ENCODE results near the gene UAP1. TPM values are rescaled to one million over a fixed set of nuclear protein-coding genes. Genes with fewer than 3 reads are reported as not detected.
A peak's percentile ranks its signal among the peaks of the same experiment; 100 is the strongest.
"Not testable (repeated sequence)": the region's sequence is repeated elsewhere in the genome, so short reads cannot be mapped to it uniquely, and the experiment has no call there.

Gene UAP1
- total RNA-seq, 1 donor from 2014 or later = 27.4 TPM

GRCh38 chr1:162599451-162599850 is 37.9 kb downstream of the UAP1 start:
- no peak for DNase-seq
- ATAC-seq (ENCODE audit: poor library complexity) = no peak
- intact Hi-C loops (cut with DNase I) = no loop called here

- DNase-seq; ATAC-seq (ENCODE audit: poor library complexity); intact Hi-C loops (cut with DNase I): not testable (repeated sequence)
Measured at GRCh38 chr1:162603117-162603516, 41.6 kb downstream of the UAP1 start.

DNA sequence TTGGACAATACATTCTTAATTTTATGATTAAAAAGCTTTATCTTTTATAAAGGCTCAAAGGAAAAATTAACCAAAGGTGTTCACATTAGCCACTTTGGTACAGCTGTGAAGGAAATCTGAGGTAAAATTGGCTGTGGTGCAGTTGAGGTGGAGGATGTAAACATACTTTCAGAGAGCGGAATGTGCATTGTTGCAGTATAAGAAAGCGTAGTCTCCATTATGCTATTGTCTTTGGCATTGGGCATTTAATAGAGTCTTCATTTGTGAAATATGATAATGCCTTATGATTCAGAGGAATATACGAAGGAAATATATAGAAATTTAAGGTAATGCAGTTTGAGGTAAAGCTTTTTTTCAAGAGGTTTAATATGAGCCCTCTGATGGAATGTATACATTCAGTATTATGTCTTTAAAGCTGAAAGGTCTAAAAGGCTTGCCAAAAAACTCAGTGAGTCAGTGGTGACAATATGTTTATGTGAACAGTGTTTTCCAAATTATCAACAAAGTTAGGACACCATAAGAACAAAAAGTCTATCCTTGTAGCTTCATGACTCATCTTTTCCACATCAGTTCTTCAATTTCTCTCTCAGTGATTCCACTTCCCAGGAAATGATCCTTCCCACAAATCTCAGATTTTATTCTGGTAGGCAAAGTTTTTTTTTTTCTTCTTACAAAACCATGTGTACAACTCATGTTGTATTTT is 43.9 kb downstream of the UAP1 start:
- DNase-seq (no peak), ATAC-seq (ENCODE audit: poor library complexity) (no peak)
- intact Hi-C loops (cut with DNase I) = no loop called here

DNA sequence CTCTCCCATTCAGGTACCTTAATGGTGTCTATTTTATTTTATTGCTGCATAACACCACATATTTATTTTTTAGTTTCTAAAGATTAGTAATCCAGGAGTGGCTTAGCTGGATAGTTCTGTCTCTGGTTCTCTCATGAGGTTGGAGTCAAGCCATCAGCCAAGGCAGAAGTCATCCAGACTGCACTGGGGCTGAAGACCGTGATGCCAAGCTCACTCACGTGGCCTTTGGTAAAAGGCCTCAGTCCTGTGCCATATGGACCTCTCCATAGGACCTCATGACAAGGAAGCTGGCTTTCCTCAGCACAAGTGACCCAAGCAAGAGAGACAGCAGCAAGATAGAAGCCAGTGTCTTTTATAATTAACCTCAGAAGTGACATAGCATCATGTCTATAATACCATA is 47.8 kb downstream of the UAP1 start:
- ATAC-seq (ENCODE audit: poor library complexity) = no peak
- intact Hi-C loops (cut with DNase I) = no loop called here
- DNase-seq = no peak

- DNase-seq = peak; percentile 66
- intact Hi-C loops (cut with DNase I) = loop anchor here (10.0 kb wide), 2 partner anchors 142 to 172 kb away; no protein-coding TSS in a partner anchor
Measured at GRCh38 chr1:162612606-162613400, 51.3 kb downstream of the UAP1 start.

GRCh38 chr1:162616848-162617247 is 55.3 kb downstream of the UAP1 start:
- ATAC-seq (ENCODE audit: poor library complexity) = no peak
- no peak for DNase-seq
- intact Hi-C loops (cut with DNase I) = loop anchor here (10.0 kb wide), 2 partner anchors 138 to 168 kb away; no protein-coding TSS in a partner anchor

More at GRCh38 chr1:162612606-162613400, 51.3 kb downstream of the UAP1 start:
- peak; percentile 76 for ATAC-seq (ENCODE audit: poor library complexity)

DNA sequence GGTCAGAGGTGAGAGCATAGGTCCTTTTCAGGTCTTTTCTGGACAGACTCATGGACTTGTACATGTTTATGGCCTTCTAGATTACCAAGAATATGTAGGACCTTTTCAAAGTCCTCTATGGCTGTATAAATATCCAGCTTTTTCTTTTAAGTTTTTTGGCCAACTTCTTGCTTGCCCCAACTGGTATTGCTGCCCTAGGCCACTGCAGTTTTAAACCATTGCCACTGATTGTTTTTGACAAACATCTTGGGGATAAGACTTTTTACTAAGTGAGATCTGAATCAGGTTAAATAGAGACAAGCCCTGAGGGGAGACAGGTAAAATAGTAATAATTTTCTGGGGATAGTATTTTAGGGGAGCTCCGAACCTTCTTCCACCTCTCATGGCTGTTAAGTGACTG is 56.0 kb downstream of the UAP1 start:
- no peak for ATAC-seq (ENCODE audit: poor library complexity)
- no peak for DNase-seq
- intact Hi-C loops (cut with DNase I) = loop anchor here (10.0 kb wide), 2 partner anchors 137 to 167 kb away; no protein-coding TSS in a partner anchor

GRCh38 chr1:162619076-162619475 is 57.6 kb downstream of the UAP1 start:
- DNase-seq = no peak
- ATAC-seq (ENCODE audit: poor library complexity) = no peak
- intact Hi-C loops (cut with DNase I) = loop anchor here (10.0 kb wide), 2 partner anchors 136 to 166 kb away; no protein-coding TSS in a partner anchor

- intact Hi-C loops (cut with DNase I) = no loop called here
- DNase-seq = no peak
- ATAC-seq (ENCODE audit: poor library complexity) = no peak
Measured at GRCh38 chr1:162621256-162621655, 59.7 kb downstream of the UAP1 start.

- intact Hi-C loops (cut with DNase I) = no loop called here
- DNase-seq (no peak), ATAC-seq (ENCODE audit: poor library complexity) (no peak)
Measured at GRCh38 chr1:162625679-162626078, 64.2 kb downstream of the UAP1 start.

DNA sequence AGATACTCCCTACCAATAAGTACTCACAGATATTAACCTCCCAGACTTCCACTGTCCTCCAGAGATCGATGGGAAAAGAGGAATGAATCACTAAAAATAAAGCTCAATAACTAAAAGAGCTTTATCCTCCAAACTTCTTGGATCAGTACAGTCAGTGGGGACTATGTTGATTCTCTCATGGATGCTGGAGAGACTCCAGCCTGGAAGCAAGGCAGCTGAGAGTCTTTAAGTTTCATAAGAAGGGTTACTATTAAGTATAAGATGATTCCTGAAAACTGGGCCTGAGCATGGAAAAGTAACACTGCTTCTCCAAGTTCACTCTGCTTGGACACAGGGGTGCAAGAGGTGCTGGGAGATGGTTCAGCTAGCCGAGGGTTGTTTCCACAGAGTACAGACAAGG is 64.6 kb downstream of the UAP1 start:
- ATAC-seq (ENCODE audit: poor library complexity) (peak; percentile 47), DNase-seq (no peak)
- intact Hi-C loops (cut with DNase I) = no loop called here

DNA sequence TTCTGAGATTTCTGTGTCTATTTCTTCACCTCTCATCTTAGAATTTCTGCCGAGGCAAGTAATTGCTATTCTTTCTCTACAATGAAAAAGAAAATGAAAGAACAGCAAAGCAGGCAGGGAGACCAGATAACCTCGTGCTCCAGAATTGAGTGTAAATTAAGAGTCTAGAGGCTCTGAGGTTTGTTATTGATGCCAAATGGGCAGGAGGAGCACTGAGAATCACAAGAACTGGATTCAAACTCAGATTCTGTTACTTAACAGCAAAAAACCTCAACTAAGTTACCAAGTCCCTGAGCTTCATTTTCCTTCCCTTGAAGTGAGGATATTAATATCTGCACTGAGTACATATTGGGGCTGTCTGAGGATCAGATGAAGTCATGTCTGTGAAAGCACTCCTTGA is 65.2 kb downstream of the UAP1 start:
- no peak for ATAC-seq (ENCODE audit: poor library complexity)
- intact Hi-C loops (cut with DNase I) = no loop called here
- no peak for DNase-seq

GRCh38 chr1:162627662-162628296 is 66.3 kb downstream of the UAP1 start:
- DNase-seq (no peak), ATAC-seq (ENCODE audit: poor library complexity) (no peak)
- intact Hi-C loops (cut with DNase I) = no loop called here

DNA sequence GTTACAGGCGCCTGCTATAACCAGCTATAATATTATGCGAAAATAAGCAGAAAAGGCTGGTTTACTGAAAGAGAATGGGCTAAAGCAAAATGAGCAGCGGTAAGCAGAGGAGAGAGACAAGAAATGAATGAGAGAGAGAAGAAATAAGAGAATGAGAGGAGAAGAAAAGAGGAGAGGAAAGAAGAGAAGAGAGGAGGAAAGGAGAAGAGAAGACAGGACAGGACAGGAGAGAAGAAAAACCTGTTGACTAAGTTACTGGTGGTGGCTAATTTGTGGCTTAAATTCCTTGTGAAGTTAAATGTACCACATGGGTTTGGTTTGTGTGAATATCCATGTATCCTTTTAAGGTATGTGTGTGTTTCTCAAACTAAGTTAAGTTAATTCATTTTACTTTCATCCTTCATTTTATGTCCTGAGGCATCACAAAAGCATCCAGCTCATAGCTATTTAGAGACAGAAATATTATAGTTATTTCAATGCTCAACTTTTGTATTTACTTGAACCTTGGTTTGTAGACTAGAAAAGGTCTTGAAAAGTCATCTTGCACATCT is 67.6 kb downstream of the UAP1 start:
- ATAC-seq (ENCODE audit: poor library complexity) (no peak), DNase-seq (no peak)
- intact Hi-C loops (cut with DNase I) = no loop called here

DNA sequence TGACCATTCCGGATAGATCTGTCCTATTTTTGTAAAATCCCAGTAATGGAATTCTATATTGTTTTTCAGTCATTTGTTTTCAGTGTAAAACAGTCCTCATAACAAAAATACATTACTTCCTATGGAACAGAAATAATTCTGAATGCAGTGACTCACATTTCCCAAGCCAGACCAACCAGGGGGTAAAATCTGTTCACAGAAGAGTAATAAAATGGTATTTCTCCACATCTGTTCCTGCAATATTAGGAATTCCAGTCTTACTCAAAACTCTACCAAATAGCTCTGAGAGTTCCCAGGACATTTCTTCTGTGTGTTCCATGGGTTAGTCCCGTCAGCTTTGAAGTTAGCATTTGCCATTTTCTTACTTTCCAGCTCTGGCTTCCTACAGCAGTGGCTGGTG is 68.1 kb downstream of the UAP1 start:
- intact Hi-C loops (cut with DNase I) = loop anchor here (5.0 kb wide), 1 partner anchor 63 kb away; no protein-coding TSS in a partner anchor
- no peak for DNase-seq
- no peak for ATAC-seq (ENCODE audit: poor library complexity)

DNA sequence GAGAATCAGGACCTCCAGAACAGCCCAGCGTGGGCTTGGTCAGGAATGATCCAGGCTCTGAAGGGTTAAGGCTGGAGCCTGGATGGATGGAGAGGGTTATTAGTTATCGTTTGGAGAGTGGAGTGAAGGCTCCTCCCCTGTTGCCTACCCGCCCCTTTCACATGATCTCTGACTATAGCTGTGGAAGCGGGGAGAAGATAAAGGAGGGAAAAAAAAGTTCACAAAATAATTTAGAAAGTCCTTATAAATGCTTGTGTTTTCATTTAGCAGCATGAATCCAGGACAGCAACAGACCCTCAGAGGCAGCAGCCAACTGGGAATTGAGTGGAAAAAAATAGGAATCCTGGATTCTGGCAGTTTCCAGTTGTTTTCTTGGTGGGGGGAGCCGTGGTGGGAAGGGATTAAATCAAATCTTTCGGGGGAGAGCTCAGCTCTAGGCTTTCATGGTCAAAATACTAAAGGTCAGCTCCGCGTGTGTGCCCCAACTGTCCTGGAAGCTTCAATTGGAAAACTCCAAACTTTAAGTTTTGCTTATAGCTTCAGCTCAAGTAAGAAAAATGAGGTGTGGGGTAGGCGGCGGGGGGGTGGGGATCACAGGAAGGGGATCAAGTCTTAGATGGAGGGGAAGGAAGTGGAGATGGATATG is 70.1 kb downstream of the UAP1 start:
- peak; percentile 79 for ATAC-seq (ENCODE audit: poor library complexity)
- no peak for DNase-seq
- intact Hi-C loops (cut with DNase I) = loop anchor here (5.0 kb wide), 1 partner anchor 61 kb away; no protein-coding TSS in a partner anchor

GRCh38 chr1:162632217-162632666 is 70.7 kb downstream of the UAP1 start, which contains the start of gene DDR2:
DDR2 (plus strand) TSS chr1:162632464; CDS start chr1:162719064, 86,600 bp downstream.
- ATAC-seq (ENCODE audit: poor library complexity) = peak; percentile 79
- intact Hi-C loops (cut with DNase I) = loop anchor here (5.0 kb wide), 1 partner anchor 60 kb away; no protein-coding TSS in a partner anchor
- peak; percentile 74 for DNase-seq

DNA sequence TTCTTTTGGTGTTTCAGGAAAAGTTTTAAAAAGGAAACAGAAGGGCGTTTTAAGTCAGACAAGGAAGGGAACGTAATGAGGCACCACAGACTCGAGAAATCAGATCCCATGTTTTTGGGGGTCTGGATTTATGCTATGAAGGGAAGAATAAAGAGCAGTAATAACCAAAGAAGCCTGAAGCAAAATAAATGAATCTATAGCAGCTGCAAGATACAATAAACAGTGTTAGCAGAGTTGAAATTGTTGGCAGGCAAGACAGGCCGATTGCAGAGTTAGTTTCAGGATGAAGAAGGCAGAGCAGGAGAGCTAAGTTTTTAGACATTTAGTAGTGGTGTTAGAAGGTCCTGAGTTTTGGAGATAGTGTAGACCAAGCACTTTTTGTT is 71.2 kb downstream of the UAP1 start:
- no peak for DNase-seq
- ATAC-seq (ENCODE audit: poor library complexity) = peak; percentile 40
- intact Hi-C loops (cut with DNase I) = loop anchor here (5.0 kb wide), 1 partner anchor 60 kb away; no protein-coding TSS in a partner anchor

Measured in Right ventricle myocardium superior (tissue), 1 donor.